Activated naive CD4-positive, alpha-beta T cell treated with anti-CD3 and anti-CD28 coated beads for 36 hours (primary cell): Measurements from ENCODE around the gene PLBD2. TPM values are rescaled to one million over a fixed set of nuclear protein-coding genes. Genes with fewer than 3 reads are reported as not detected.

Experiments used
- CTCF ChIA-PET: fragments of 350-600 bp; sonication (Branson Sonifier 250); formaldehyde crosslinking; loops from one replicate; lab custom pipeline; 2021; ENCODE audit warnings: antibody characterized with exemption; lab: Charles Lee
- DNase-seq: peaks from one replicate; pipeline ENCODE4 v3.0.0-alpha.2; 2020
- H3K27ac Mint-ChIP-seq: one replicate; pipeline ENCODE4 v1.8.0; 2021; ENCODE audit warnings: mild to moderate bottlenecking, mixed read lengths
- H3K27me3 Mint-ChIP-seq: one replicate; pipeline ENCODE4 v1.8.0; 2021; ENCODE audit warnings: low read depth, mixed read lengths
- H3K36me3 Mint-ChIP-seq: one replicate; pipeline ENCODE4 v1.8.0; 2021; ENCODE audit warnings: low read depth, mixed read lengths
- H3K4me1 Mint-ChIP-seq: one replicate; pipeline ENCODE4 v1.8.0; 2021; ENCODE audit warnings: low read depth, mixed read lengths
- H3K4me3 Mint-ChIP-seq: one replicate; pipeline ENCODE4 v1.8.0; 2021; ENCODE audit warnings: mild to moderate bottlenecking, moderate library complexity, mixed read lengths
- H3K9me3 Mint-ChIP-seq: one replicate; pipeline ENCODE4 v1.8.0; 2021; ENCODE audit warnings: mixed read lengths
- intact Hi-C: fragments of 100-400 bp; cut with micrococcal nuclease; formaldehyde crosslinking; loops from one replicate; pipeline ENCODE4 v1.15.1; 2023
- total RNA-seq, 2 experiments: library from RNA; stranded (reverse); gene quantifications; one replicate each; pipeline ENCODE4 v1.2.3, GENCODE V29; 2021

PLBD2 gene
- total RNA-seq, 2 experiments from 2014 or later = 13.9 to 14.1 TPM

GRCh38 chr12:113374823-113375428 is 16.5 kb downstream of the PLBD2 start:
- H3K9me3 Mint-ChIP-seq = no peaks in the 10 kb centered on the region
- no peaks in the 10 kb centered on the region for H3K27me3 Mint-ChIP-seq
- CTCF ChIA-PET = no interaction called here
- H3K4me3 Mint-ChIP-seq = no peak overlapping the region
- H3K36me3 Mint-ChIP-seq = peaks cover 14% of the 10 kb centered on the region
- DNase-seq = no peak
- intact Hi-C loops = no loop called here
- no peaks in the 10 kb centered on the region for H3K4me1 Mint-ChIP-seq
- H3K27ac Mint-ChIP-seq = no peak overlapping the region

- Mint-ChIP-seq H3K36me3 (peaks cover 16% of the 10 kb centered on the region), H3K9me3 (no peaks in the 10 kb centered on the region), H3K4me3 (no peak overlapping the region), H3K27ac (no peak overlapping the region), H3K27me3 (no peaks in the 10 kb centered on the region), H3K4me1 (no peaks in the 10 kb centered on the region)
- CTCF ChIA-PET = interaction anchor here (1.4 kb wide), 1 partner anchor 47 kb away, joined by 6 read pairs; no protein-coding TSS in a partner anchor
- no peak for DNase-seq
- intact Hi-C loops = no loop called here
Measured at GRCh38 chr12:113378291-113378690, 19.9 kb downstream of the PLBD2 start.

- H3K4me1 Mint-ChIP-seq = no peaks in the 10 kb centered on the region
- H3K9me3 Mint-ChIP-seq = no peaks in the 10 kb centered on the region
- no peak for DNase-seq
- H3K27me3 Mint-ChIP-seq = no peaks in the 10 kb centered on the region
- H3K4me3 Mint-ChIP-seq = no peak overlapping the region
- intact Hi-C loops = no loop called here
- no peak overlapping the region for H3K27ac Mint-ChIP-seq
- CTCF ChIA-PET = no interaction called here
- peaks cover 18% of the 10 kb centered on the region for H3K36me3 Mint-ChIP-seq
Measured at GRCh38 chr12:113381220-113381619, 22.8 kb downstream of the PLBD2 start.

- H3K4me3 Mint-ChIP-seq = no peak overlapping the region
- H3K36me3 Mint-ChIP-seq = peaks cover 15% of the 10 kb centered on the region
- no peaks in the 10 kb centered on the region for H3K4me1 Mint-ChIP-seq
- H3K9me3 Mint-ChIP-seq = no peaks in the 10 kb centered on the region
- no peaks in the 10 kb centered on the region for H3K27me3 Mint-ChIP-seq
- no peak for DNase-seq
- no peak overlapping the region for H3K27ac Mint-ChIP-seq
- intact Hi-C loops = no loop called here
- CTCF ChIA-PET = no interaction called here
Measured at GRCh38 chr12:113382206-113382605, 23.8 kb downstream of the PLBD2 start.

GRCh38 chr12:113384778-113385177 is 26.4 kb downstream of the PLBD2 start:
- Mint-ChIP-seq H3K4me3 (no peak overlapping the region), H3K27ac (no peak overlapping the region), H3K27me3 (no peaks in the 10 kb centered on the region), H3K4me1 (no peaks in the 10 kb centered on the region), H3K9me3 (no peaks in the 10 kb centered on the region), H3K36me3 (peaks cover 19% of the 10 kb centered on the region)
- CTCF ChIA-PET = no interaction called here
- DNase-seq = no peak
- intact Hi-C loops = no loop called here

GRCh38 chr12:113385282-113385882 is 27.0 kb downstream of the PLBD2 start:
- H3K27me3 Mint-ChIP-seq = no peaks in the 10 kb centered on the region

GRCh38 chr12:113386866-113387566 is 28.6 kb downstream of the PLBD2 start:
- peaks cover 18% of the 10 kb centered on the region for H3K36me3 Mint-ChIP-seq

More at GRCh38 chr12:113385282-113385882, 27.0 kb downstream of the PLBD2 start:
- CTCF ChIA-PET = no interaction called here
- H3K4me3 Mint-ChIP-seq = no peak overlapping the region
- intact Hi-C loops = no loop called here
- no peaks in the 10 kb centered on the region for H3K9me3 Mint-ChIP-seq
- H3K27ac Mint-ChIP-seq = no peak overlapping the region
- H3K36me3 Mint-ChIP-seq = peaks cover 19% of the 10 kb centered on the region
- no peak for DNase-seq
- no peaks in the 10 kb centered on the region for H3K4me1 Mint-ChIP-seq

GRCh38 chr12:113387631-113388030 is 29.2 kb downstream of the PLBD2 start:
- Mint-ChIP-seq H3K4me1 (no peaks in the 10 kb centered on the region), H3K9me3 (no peaks in the 10 kb centered on the region), H3K27ac (no peak overlapping the region), H3K4me3 (no peak overlapping the region), H3K36me3 (peaks cover 18% of the 10 kb centered on the region), H3K27me3 (no peaks in the 10 kb centered on the region)
- DNase-seq = no peak
- intact Hi-C loops = no loop called here
- CTCF ChIA-PET = no interaction called here

More at GRCh38 chr12:113386866-113387566, 28.6 kb downstream of the PLBD2 start:
- Mint-ChIP-seq H3K27ac (no peak overlapping the region), H3K4me1 (no peaks in the 10 kb centered on the region), H3K27me3 (no peaks in the 10 kb centered on the region), H3K4me3 (no peak overlapping the region), H3K9me3 (no peaks in the 10 kb centered on the region)
- intact Hi-C loops = no loop called here
- CTCF ChIA-PET = no interaction called here
- DNase-seq = no peak

GRCh38 chr12:113388351-113388750 is 30.0 kb downstream of the PLBD2 start:
- Mint-ChIP-seq H3K4me1 (no peaks in the 10 kb centered on the region), H3K27me3 (no peaks in the 10 kb centered on the region), H3K36me3 (peaks cover 18% of the 10 kb centered on the region), H3K9me3 (no peaks in the 10 kb centered on the region), H3K27ac (no peak overlapping the region), H3K4me3 (no peak overlapping the region)
- CTCF ChIA-PET = no interaction called here
- intact Hi-C loops = no loop called here
- DNase-seq = no peak

GRCh38 chr12:113390064-113391043 is 32.0 kb downstream of the PLBD2 start:
- H3K27ac Mint-ChIP-seq = no peak overlapping the region
- intact Hi-C loops = no loop called here
- no peak overlapping the region for H3K4me3 Mint-ChIP-seq
- H3K36me3 Mint-ChIP-seq = peaks cover 8% of the 10 kb centered on the region
- no peak for DNase-seq
- no peaks in the 10 kb centered on the region for H3K9me3 Mint-ChIP-seq
- H3K27me3 Mint-ChIP-seq = no peaks in the 10 kb centered on the region
- CTCF ChIA-PET = no interaction called here
- H3K4me1 Mint-ChIP-seq = no peaks in the 10 kb centered on the region

GRCh38 chr12:113391145-113391544 is 32.8 kb downstream of the PLBD2 start:
- H3K9me3 Mint-ChIP-seq = no peaks in the 10 kb centered on the region

More at GRCh38 chr12:113391145-113391544, 32.8 kb downstream of the PLBD2 start:
- intact Hi-C loops = no loop called here
- Mint-ChIP-seq H3K36me3 (peaks cover 5% of the 10 kb centered on the region), H3K27me3 (no peaks in the 10 kb centered on the region), H3K4me1 (no peaks in the 10 kb centered on the region), H3K27ac (no peak overlapping the region), H3K4me3 (no peak overlapping the region)
- DNase-seq = no peak
- CTCF ChIA-PET = no interaction called here
